A673 (cell line): ENCODE results near the gene BBS1. TPM values are rescaled to one million over a fixed set of nuclear protein-coding genes. Genes with fewer than 3 reads are reported as not detected.
"Not testable (repeated sequence)": the region's sequence is repeated elsewhere in the genome, so short reads cannot be mapped to it uniquely, and the experiment has no call there.

Experiments
- BruUV-seq: library from RNA; stranded (reverse); fragments of 400-500 nt; replicated peaks from 2 replicates; lab custom pipeline; 2021; lab: Mats Ljungman, UMichigan
- CTCF ChIA-PET: fragments of 300-600 bp; sonication (Branson Sonifier 250); formaldehyde crosslinking; loops from one replicate; lab custom pipeline; 2022; ENCODE audit warnings: antibody characterized with exemption; lab: Charles Lee
- POLR2A ChIA-PET: fragments of 300-600 bp; sonication (Branson Sonifier 250); formaldehyde crosslinking; loops from one replicate; lab custom pipeline; 2022; ENCODE audit warnings: antibody characterized with exemption; ENCODE audit not compliant: low non-redundant PET; lab: Charles Lee
- DNase-seq: peaks from one replicate; pipeline ENCODE4 v3.0.0-alpha.2; 2015; ENCODE audit warnings: low spot score
- H3K27ac ChIP-seq: fragments of 200-600 bp; sonication (generic); 2 replicates; pipeline ENCODE4 v1.5.1; 2016; ENCODE audit warnings: mixed run types, low read depth, mild to moderate bottlenecking, mixed read lengths, antibody characterized with exemption, low read length; ENCODE audit not compliant: poor library complexity, severe bottlenecking
- H3K27me3 ChIP-seq: fragments of 200-600 bp; sonication (generic); replicated peaks from 2 replicates; pipeline ENCODE4 v1.6.1; 2017; ENCODE audit warnings: mixed run types, low read depth, mild to moderate bottlenecking, mixed read lengths, antibody characterized with exemption, low read length; ENCODE audit not compliant: insufficient read depth, poor library complexity
- H3K36me3 ChIP-seq: fragments of 200-600 bp; sonication (generic); 2 replicates; pipeline ENCODE4 v1.6.1; 2016; ENCODE audit warnings: mixed run types, mild to moderate bottlenecking, mixed read lengths, antibody characterized with exemption, low read length; ENCODE audit not compliant: insufficient read depth, poor library complexity, severe bottlenecking
- H3K4me1 ChIP-seq: fragments of 200-600 bp; sonication (generic); 2 replicates; pipeline ENCODE4 v1.6.1; 2017; ENCODE audit warnings: mixed run types, mild to moderate bottlenecking, mixed read lengths, antibody characterized with exemption, low read length; ENCODE audit not compliant: insufficient read depth, poor library complexity, severe bottlenecking
- H3K4me3 ChIP-seq: fragments of 200-600 bp; sonication (generic); 2 replicates; pipeline ENCODE4 v1.5.1; 2016; ENCODE audit warnings: low read depth, mixed run types, mild to moderate bottlenecking, mixed read lengths, low read length; ENCODE audit not compliant: poor library complexity, severe bottlenecking
- H3K9me3 ChIP-seq: fragments of 200-600 bp; sonication (generic); 2 replicates; pipeline ENCODE4 v1.6.1; 2016; ENCODE audit warnings: mixed run types, low read depth, mild to moderate bottlenecking, mixed read lengths, antibody characterized with exemption, low read length; ENCODE audit not compliant: poor library complexity, severe bottlenecking
- CTCF ChIP-seq: fragments of 300-800, 200-600 bp; sonication (generic); conservative IDR thresholded peaks from 2 replicates; pipeline ENCODE4 v1.5.1; 2017; ENCODE audit warnings: low read depth, mild to moderate bottlenecking, antibody characterized with exemption, low read length, moderate library complexity, mixed read lengths
- EZH2 ChIP-seq: fragments of 200-600 bp; sonication (generic); IDR thresholded peaks from 2 replicates; pipeline ENCODE4 v1.6.1; 2017; ENCODE audit warnings: borderline replicate concordance, low read depth, mild to moderate bottlenecking, mixed read lengths, antibody characterized with exemption, low read length; ENCODE audit not compliant: poor library complexity, severe bottlenecking
- intact Hi-C: fragments of 100-400 bp; cut with micrococcal nuclease; formaldehyde crosslinking; loops from one replicate; pipeline ENCODE4 v1.10.0; 2022; ENCODE audit not compliant: unreplicated experiment
- total RNA-seq: library from RNA; stranded (reverse); gene quantifications from 2 replicates; pipeline ENCODE4 v1.2.3, GENCODE V29; 2021

The BBS1 gene
- total RNA-seq, 1 experiment from 2014 or later, result 40.5 TPM

GRCh38 chr11:66532784-66533183 lies 22.3 kb downstream of the BBS1 start:
- no peak for TF ChIP-seq CTCF
- ChIA-PET POLR2A (no interaction called here), CTCF (no interaction called here)
- no peak overlapping the region for H3K4me3 ChIP-seq
- no peak for DNase-seq
- no peaks in the 10 kb centered on the region for H3K36me3 ChIP-seq
- H3K9me3 ChIP-seq, result no peaks in the 10 kb centered on the region
- BruUV-seq, result no TSS peak
- no peaks in the 10 kb centered on the region for H3K27me3 ChIP-seq
- no peaks in the 10 kb centered on the region for H3K4me1 ChIP-seq
- H3K27ac ChIP-seq, result no peak overlapping the region
- intact Hi-C loops, result no loop called here

- POLR2A ChIA-PET, result no interaction called here
- TF ChIP-seq EZH2 (no peak), CTCF (no peak)
- no peaks in the 10 kb centered on the region for H3K4me1 ChIP-seq
- H3K36me3 ChIP-seq, result no peaks in the 10 kb centered on the region
- intact Hi-C loops, result no loop called here
- DNase-seq, result no peak
- no peak overlapping the region for H3K27ac ChIP-seq
- H3K27me3 ChIP-seq, result no peaks in the 10 kb centered on the region
- H3K4me3 ChIP-seq, result no peak overlapping the region
- CTCF ChIA-PET, result no interaction called here
- no peaks in the 10 kb centered on the region for H3K9me3 ChIP-seq
- no TSS peak for BruUV-seq
These were observed 28.9 kb downstream of the BBS1 start for GRCh38 chr11:66539170-66539869.

- CTCF ChIA-PET, result no interaction called here
These were observed 29.4 kb downstream of the BBS1 start for GRCh38 chr11:66539870-66540213.

GRCh38 chr11:66540598-66540997 lies 30.2 kb downstream of the BBS1 start:
- CTCF ChIA-PET, H3K9me3 ChIP-seq, POLR2A ChIA-PET, H3K4me1 ChIP-seq, H3K4me3 ChIP-seq, H3K27me3 ChIP-seq, DNase-seq, H3K36me3 ChIP-seq, intact Hi-C loops, BruUV-seq, H3K27ac ChIP-seq: not testable (repeated sequence)

More at GRCh38 chr11:66539870-66540213, 29.4 kb downstream of the BBS1 start:
- TF ChIP-seq EZH2 (no peak), CTCF (no peak)
- H3K27ac ChIP-seq, result no peak overlapping the region
- no TSS peak for BruUV-seq
- no peaks in the 10 kb centered on the region for H3K4me1 ChIP-seq
- POLR2A ChIA-PET, result no interaction called here
- H3K9me3 ChIP-seq, result no peaks in the 10 kb centered on the region
- no peaks in the 10 kb centered on the region for H3K36me3 ChIP-seq
- intact Hi-C loops, result no loop called here
- no peaks in the 10 kb centered on the region for H3K27me3 ChIP-seq
- DNase-seq, result no peak
- H3K4me3 ChIP-seq, result no peak overlapping the region
